Keratinocyte (primary cell): Measurements from ENCODE around the gene RPL34. TPM values are rescaled to one million over a fixed set of nuclear protein-coding genes. Genes with fewer than 3 reads are reported as not detected.

Source experiments
- DNase-seq: peaks from one replicate; pipeline ENCODE4 v3.0.0-alpha.2; 2011; ENCODE audit warnings: low read depth, missing footprints, low spot score
- FAIRE-seq: peaks from 2 replicates; lab custom pipeline; 2011; peaks lifted over from hg19 to GRCh38; lab: Jason Lieb, UNC
- H2AFZ ChIP-seq: 2 replicates; pipeline ENCODE4 v1.6.0; 2012; ENCODE audit warnings: low read length, control low read depth, inconsistent platforms; ENCODE audit not compliant: control insufficient read depth
- H3K27ac ChIP-seq: 2 replicates; pipeline ENCODE4 v1.5.1; 2011; ENCODE audit warnings: low read length; ENCODE audit not compliant: control insufficient read depth, insufficient read depth
- H3K27me3 ChIP-seq: 3 replicates; pipeline ENCODE4 v1.6.0; 2011; ENCODE audit warnings: low read length; ENCODE audit not compliant: control insufficient read depth, insufficient read depth; ENCODE audit errors: extremely low read depth
- H3K36me3 ChIP-seq, 2 experiments: 2 replicates in 1 of 2; 3 replicates in 1 of 2; pipeline ENCODE4 v1.5.1; 2011; ENCODE audit warnings: low read length in 2 of 2, mild to moderate bottlenecking in 1 of 2; ENCODE audit not compliant: control insufficient read depth in 2 of 2, insufficient read depth in 2 of 2; ENCODE audit errors: extremely low read depth in 1 of 2
- H3K4me1 ChIP-seq: 3 replicates; pipeline ENCODE4 v1.5.1; 2011; ENCODE audit warnings: low read length; ENCODE audit not compliant: control insufficient read depth, insufficient read depth; ENCODE audit errors: extremely low read depth
- H3K4me2 ChIP-seq: 3 replicates; pipeline ENCODE4 v1.6.0; 2011; ENCODE audit warnings: low read depth, low read length; ENCODE audit not compliant: control insufficient read depth, insufficient read depth; ENCODE audit errors: extremely low read depth
- H3K4me3 ChIP-seq, 3 experiments: fragments of 200-600 bp in 1 of 3; sonication (generic) in 1 of 3; 2 replicates in 2 of 3; 3 replicates in 1 of 3; pipeline ENCODE4 v1.5.1; 2011 to 2016; ENCODE audit warnings: low read length in 3 of 3, mild to moderate bottlenecking in 3 of 3, control low read depth in 2 of 3, inconsistent platforms in 1 of 3, low read depth in 1 of 3, mixed read lengths in 1 of 3, mixed run types in 1 of 3, moderate library complexity in 1 of 3; ENCODE audit not compliant: control insufficient read depth in 2 of 3, insufficient read depth in 2 of 3; ENCODE audit errors: extremely low read depth in 1 of 3
- H3K79me2 ChIP-seq: 2 replicates; pipeline ENCODE4 v1.6.0; 2012; ENCODE audit warnings: low read length; ENCODE audit not compliant: control insufficient read depth, insufficient read depth
- H3K9ac ChIP-seq: 3 replicates; pipeline ENCODE4 v1.6.0; 2011; ENCODE audit warnings: low read length; ENCODE audit not compliant: control insufficient read depth, insufficient read depth; ENCODE audit errors: extremely low read depth
- H3K9me1 ChIP-seq: 3 replicates; pipeline ENCODE4 v1.6.0; 2011; ENCODE audit warnings: low read length; ENCODE audit not compliant: control insufficient read depth, insufficient read depth; ENCODE audit errors: extremely low read depth
- H3K9me3 ChIP-seq: 2 replicates; pipeline ENCODE4 v1.5.1; 2012; ENCODE audit warnings: low read depth, low read length; ENCODE audit not compliant: control insufficient read depth
- H4K20me1 ChIP-seq: 3 replicates; pipeline ENCODE4 v1.6.0; 2011; ENCODE audit warnings: low read length; ENCODE audit not compliant: control insufficient read depth, insufficient read depth; ENCODE audit errors: extremely low read depth
- EZH2 ChIP-seq: IDR thresholded peaks from one replicate; pipeline ENCODE4 v1.6.1; 2012; ENCODE audit warnings: inconsistent platforms, mild to moderate bottlenecking, low read length, moderate library complexity
- dilution Hi-C: fragments of 300-500 bp; cut with MboI; formaldehyde crosslinking; loops from one replicate; pipeline ENCODE4 v1.7.0; 2020; ENCODE audit warnings: low sequenced_read_pairs; ENCODE audit not compliant: extremely low pct_ligation_motif_present
- polyA plus RNA-seq, 5 experiments: library from polyadenylated mRNA; depleted of rRNA in 3 of 5; stranded (reverse) in 3 of 5; stranded (forward) in 1 of 5; unstranded in 1 of 5; fragments of >200 nt; gene quantifications; 1 replicate in 1 of 5; 2 replicates in 3 of 5; 3 replicates in 1 of 5; pipeline versions ENCODE4 v1.2.1 to v1.2.3, GENCODE V29; 2011 to 2012; ENCODE audit warnings: missing spikeins in 2 of 5, low read depth in 1 of 5, low replicate concordance in 1 of 5
- TF ChIP-seq, protein P1 (sequence below), 3 experiments: IDR thresholded peaks in 1 of 3; conservative IDR thresholded peaks in 1 of 3; optimal IDR thresholded peaks in 1 of 3; 2 replicates in 2 of 3; 3 replicates in 1 of 3; pipeline versions ENCODE3 to v1.5.1; 2011; ENCODE audit warnings: low read length in 3 of 3, mild to moderate bottlenecking in 3 of 3, moderate library complexity in 2 of 3, control low read depth in 1 of 3, inconsistent platforms in 1 of 3; ENCODE audit not compliant: insufficient read depth in 2 of 3; ENCODE audit errors: extremely low read depth in 1 of 3

RPL34 gene
- polyA plus RNA-seq, 1 donor (not counting 4 experiments of a cell fraction or from before 2014, with no cell fraction given) = 3,164 TPM

DNA sequence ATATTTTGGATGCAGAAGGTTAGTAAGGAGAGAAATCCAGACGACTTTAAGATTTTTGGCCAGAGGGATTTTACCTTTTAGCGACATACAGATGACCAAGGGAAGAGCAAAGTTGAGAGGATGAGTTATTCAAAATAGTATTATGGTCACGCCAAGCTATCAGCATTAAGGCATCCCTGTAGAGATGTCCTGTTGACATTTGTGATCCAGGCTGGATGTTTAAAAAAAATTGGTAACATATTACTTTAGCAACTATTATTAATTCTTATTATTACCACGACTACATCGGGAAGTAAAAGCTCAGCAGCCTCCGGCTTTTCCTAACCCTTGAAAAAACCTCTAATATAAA, 29.5 kb downstream of the RPL34 start:
- peak overlapping the region; percentile 97 for H3K27ac ChIP-seq
- H3K4me1 ChIP-seq = peaks cover 11% of the 10 kb centered on the region
- H3K4me3 ChIP-seq = peak overlapping the region in 2 of 3 experiments; percentile 72 to 93
- H3K79me2 ChIP-seq = peaks cover 44% of the 10 kb centered on the region
- no peak for FAIRE-seq
- no peaks in the 10 kb centered on the region for H3K9me1 ChIP-seq
- no peak for DNase-seq
- peak overlapping the region; percentile 97 for H3K9ac ChIP-seq
- no peaks in the 10 kb centered on the region for H3K9me3 ChIP-seq
- peaks cover 0 to 4% of the 10 kb centered on the region in 2 experiments for H3K36me3 ChIP-seq
- no peak for TF ChIP-seq EZH2
- TF ChIP-seq, protein P1, sequence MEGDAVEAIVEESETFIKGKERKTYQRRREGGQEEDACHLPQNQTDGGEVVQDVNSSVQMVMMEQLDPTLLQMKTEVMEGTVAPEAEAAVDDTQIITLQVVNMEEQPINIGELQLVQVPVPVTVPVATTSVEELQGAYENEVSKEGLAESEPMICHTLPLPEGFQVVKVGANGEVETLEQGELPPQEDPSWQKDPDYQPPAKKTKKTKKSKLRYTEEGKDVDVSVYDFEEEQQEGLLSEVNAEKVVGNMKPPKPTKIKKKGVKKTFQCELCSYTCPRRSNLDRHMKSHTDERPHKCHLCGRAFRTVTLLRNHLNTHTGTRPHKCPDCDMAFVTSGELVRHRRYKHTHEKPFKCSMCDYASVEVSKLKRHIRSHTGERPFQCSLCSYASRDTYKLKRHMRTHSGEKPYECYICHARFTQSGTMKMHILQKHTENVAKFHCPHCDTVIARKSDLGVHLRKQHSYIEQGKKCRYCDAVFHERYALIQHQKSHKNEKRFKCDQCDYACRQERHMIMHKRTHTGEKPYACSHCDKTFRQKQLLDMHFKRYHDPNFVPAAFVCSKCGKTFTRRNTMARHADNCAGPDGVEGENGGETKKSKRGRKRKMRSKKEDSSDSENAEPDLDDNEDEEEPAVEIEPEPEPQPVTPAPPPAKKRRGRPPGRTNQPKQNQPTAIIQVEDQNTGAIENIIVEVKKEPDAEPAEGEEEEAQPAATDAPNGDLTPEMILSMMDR (optimal IDR thresholded peaks at IDR 0.05 in 1 of 3, IDR thresholded peaks at IDR 0.05 in 1 of 3, conservative IDR thresholded peaks at IDR 0.05 in 1 of 3; ENCODE audit: extremely low read depth in 1 of 3, insufficient read depth in 2 of 3, low read length in 3 of 3) = no peak
- H2AFZ ChIP-seq = peak overlapping the region; percentile 97
- H4K20me1 ChIP-seq = no peaks in the 10 kb centered on the region
- dilution Hi-C loops = no loop called here
- peak overlapping the region; percentile 90 for H3K4me2 ChIP-seq
- no peaks in the 10 kb centered on the region for H3K27me3 ChIP-seq

DNA sequence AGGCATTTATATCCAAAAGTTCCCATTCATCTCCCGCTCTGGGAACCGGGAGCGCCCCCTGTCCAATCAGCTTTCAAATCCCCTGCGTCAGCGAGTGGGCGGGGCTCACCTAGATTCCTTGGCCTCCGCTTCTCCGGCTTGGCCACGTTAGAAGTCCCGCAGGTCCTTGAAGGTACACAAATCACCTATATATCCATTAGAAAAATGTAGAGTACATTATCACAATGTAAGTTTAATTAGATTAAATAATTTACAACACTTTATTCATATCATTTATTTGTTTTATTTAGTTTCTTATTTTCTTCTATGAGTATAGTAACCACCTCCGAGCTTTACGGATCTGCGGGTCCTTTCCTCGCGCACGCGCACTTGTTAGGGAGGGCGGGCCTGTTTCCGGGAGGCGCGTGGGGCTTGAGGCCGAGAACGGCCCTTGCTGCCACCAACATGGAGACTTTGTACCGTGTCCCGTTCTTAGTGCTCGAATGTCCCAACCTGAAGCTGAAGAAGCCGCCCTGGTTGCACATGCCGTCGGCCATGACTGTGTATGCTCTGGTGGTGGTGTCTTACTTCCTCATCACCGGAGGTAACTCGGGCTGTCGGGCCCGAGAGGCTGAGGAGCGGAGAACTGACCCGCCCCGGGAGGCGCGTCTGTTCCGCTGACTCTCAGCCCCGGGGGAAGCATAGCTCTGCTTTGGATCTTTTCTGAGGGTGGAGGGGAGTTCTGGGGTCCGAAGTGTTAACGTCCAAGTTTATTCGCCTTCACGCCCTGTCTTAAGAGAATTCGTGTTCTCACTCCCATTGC, 30.0 kb downstream of the RPL34 start, which contains the start of gene OSTC:
TSS of gene OSTC (plus strand) at position 388 of the 802 bp plus-strand sequence. CDS start at position 445, 57 bp downstream.
- Histone ChIP-seq H2AFZ (peak within 1 kb of the TSS; percentile 97), H3K36me3 (peaks cover 0 to 4% of the 10 kb centered on the region in 2 experiments), H3K27ac (peak within 1 kb of the TSS; percentile 97), H3K9me1 (no peaks in the 10 kb centered on the region), H3K79me2 (peaks cover 50% of the 10 kb centered on the region), H3K4me1 (peaks cover 11% of the 10 kb centered on the region), H3K9ac (peak within 1 kb of the TSS; percentile 97), H3K4me2 (peak within 1 kb of the TSS; percentile 90), H3K4me3 (peak within 1 kb of the TSS; percentile 72 to 93 (median 80)), H4K20me1 (no peaks in the 10 kb centered on the region), H3K9me3 (no peaks in the 10 kb centered on the region), H3K27me3 (no peaks in the 10 kb centered on the region)
- dilution Hi-C loops = no loop called here
- DNase-seq (no peak), FAIRE-seq (peak; percentile 88)
- TF ChIP-seq, protein P1 (optimal IDR thresholded peaks at IDR 0.05 in 1 of 3, IDR thresholded peaks at IDR 0.05 in 1 of 3, conservative IDR thresholded peaks at IDR 0.05 in 1 of 3; ENCODE audit: extremely low read depth in 1 of 3, insufficient read depth in 2 of 3, low read length in 3 of 3) = peak in 1 of 3 experiments; percentile 6
- no peak for TF ChIP-seq EZH2
